HG03039 (cell line): ENCODE results near the gene FBXO36.
"Not testable (repeated sequence)": the region's sequence is repeated elsewhere in the genome, so short reads cannot be mapped to it uniquely, and the experiment has no call there.

Experiments used
- ATAC-seq: cut with Tn5 transposase; IDR thresholded peaks from one replicate; pipeline ENCODE4 v1.9.1; 2021; ENCODE audit warnings: mild to moderate bottlenecking, moderate library complexity; ENCODE audit not compliant: unreplicated experiment

Gene FBXO36

GRCh38 chr2:229910147-229910831 is 12.0 kb upstream of the FBXO36 start:
- peak; percentile 14 for ATAC-seq

- peak; percentile 63 for ATAC-seq
Observed at GRCh38 chr2:229910832-229911412, 11.4 kb upstream of the FBXO36 start.

GRCh38 chr2:229914171-229914570 is 8.1 kb upstream of the FBXO36 start:
- ATAC-seq, result no peak

GRCh38 chr2:229917793-229918192 is 4.5 kb upstream of the FBXO36 start:
- no peak for ATAC-seq

GRCh38 chr2:229920011-229920641 is 2.2 kb upstream of the FBXO36 start:
- no peak for ATAC-seq

- ATAC-seq, result peak; percentile 19
Observed at GRCh38 chr2:229921101-229921891, 1.0 kb upstream of the FBXO36 start.

- ATAC-seq, result peak; percentile 57
Observed at GRCh38 chr2:229921892-229922448, 333 bp upstream of the FBXO36 start, which contains the start of gene TRIP12. TRIP12 (minus strand) TSS chr2:229922009; CDS start chr2:229880079, 41,930 bp downstream.

- ATAC-seq, result not testable (repeated sequence)
Observed at GRCh38 chr2:229924541-229924940, 2.2 kb downstream of the FBXO36 start.

GRCh38 chr2:229925201-229925600 is 2.9 kb downstream of the FBXO36 start:
- ATAC-seq, result no peak

- no peak for ATAC-seq
Observed at GRCh38 chr2:229927817-229928321, 5.6 kb downstream of the FBXO36 start.

GRCh38 chr2:229930656-229931055 is 8.4 kb downstream of the FBXO36 start:
- no peak for ATAC-seq

- ATAC-seq, result no peak
Observed at GRCh38 chr2:229931241-229931640, 8.9 kb downstream of the FBXO36 start.

- ATAC-seq, result no peak
Observed at GRCh38 chr2:229937537-229937936, 15.2 kb downstream of the FBXO36 start.

GRCh38 chr2:229942671-229943070 is 20.4 kb downstream of the FBXO36 start:
- ATAC-seq, result no peak

- ATAC-seq, result no peak
Observed at GRCh38 chr2:229943171-229943570, 20.9 kb downstream of the FBXO36 start.

- no peak for ATAC-seq
Observed at GRCh38 chr2:229943770-229944449, 21.6 kb downstream of the FBXO36 start.

GRCh38 chr2:229945975-229946374 is 23.7 kb downstream of the FBXO36 start:
- no peak for ATAC-seq

GRCh38 chr2:229947544-229947943 is 25.2 kb downstream of the FBXO36 start:
- no peak for ATAC-seq

- ATAC-seq, result no peak
Observed at GRCh38 chr2:229952256-229952835, 30.0 kb downstream of the FBXO36 start.

- no peak for ATAC-seq
Observed at GRCh38 chr2:229955663-229956062, 33.4 kb downstream of the FBXO36 start.
